Keratinocyte (primary cell): ENCODE measurements around the gene PRKD1.

Experiments
- EZH2 ChIP-seq: IDR thresholded peaks from one replicate; pipeline ENCODE4 v1.6.1; 2012; ENCODE audit warnings: inconsistent platforms, mild to moderate bottlenecking, low read length, moderate library complexity
- TF ChIP-seq, protein P1 (sequence below), 3 experiments: IDR thresholded peaks in 1 of 3; conservative IDR thresholded peaks in 1 of 3; optimal IDR thresholded peaks in 1 of 3; 2 replicates in 2 of 3; 3 replicates in 1 of 3; pipeline versions ENCODE3 to v1.5.1; 2011; ENCODE audit warnings: low read length in 3 of 3, mild to moderate bottlenecking in 3 of 3, moderate library complexity in 2 of 3, control low read depth in 1 of 3, inconsistent platforms in 1 of 3; ENCODE audit not compliant: insufficient read depth in 2 of 3; ENCODE audit errors: extremely low read depth in 1 of 3

DNA sequence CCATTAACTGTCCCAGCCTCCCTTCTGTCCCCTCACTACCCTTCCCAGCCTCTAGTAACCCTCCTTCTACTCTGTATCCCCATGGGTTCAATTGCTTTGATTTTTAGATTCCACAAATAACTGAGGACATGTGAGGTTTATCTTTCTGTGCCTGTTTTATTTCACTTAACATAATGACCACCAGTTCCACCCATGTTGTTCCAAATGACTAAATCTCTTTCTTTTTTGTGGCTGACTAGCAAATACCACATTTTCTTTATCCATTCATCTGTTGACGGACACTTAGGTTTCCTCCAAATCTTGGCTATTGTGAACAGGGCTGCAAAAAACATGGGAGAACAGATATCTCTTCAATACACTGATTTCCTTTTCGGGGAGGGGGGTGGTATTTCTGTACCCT lies 65.7 kb downstream of the PRKD1 start:
- TF ChIP-seq, protein P1, sequence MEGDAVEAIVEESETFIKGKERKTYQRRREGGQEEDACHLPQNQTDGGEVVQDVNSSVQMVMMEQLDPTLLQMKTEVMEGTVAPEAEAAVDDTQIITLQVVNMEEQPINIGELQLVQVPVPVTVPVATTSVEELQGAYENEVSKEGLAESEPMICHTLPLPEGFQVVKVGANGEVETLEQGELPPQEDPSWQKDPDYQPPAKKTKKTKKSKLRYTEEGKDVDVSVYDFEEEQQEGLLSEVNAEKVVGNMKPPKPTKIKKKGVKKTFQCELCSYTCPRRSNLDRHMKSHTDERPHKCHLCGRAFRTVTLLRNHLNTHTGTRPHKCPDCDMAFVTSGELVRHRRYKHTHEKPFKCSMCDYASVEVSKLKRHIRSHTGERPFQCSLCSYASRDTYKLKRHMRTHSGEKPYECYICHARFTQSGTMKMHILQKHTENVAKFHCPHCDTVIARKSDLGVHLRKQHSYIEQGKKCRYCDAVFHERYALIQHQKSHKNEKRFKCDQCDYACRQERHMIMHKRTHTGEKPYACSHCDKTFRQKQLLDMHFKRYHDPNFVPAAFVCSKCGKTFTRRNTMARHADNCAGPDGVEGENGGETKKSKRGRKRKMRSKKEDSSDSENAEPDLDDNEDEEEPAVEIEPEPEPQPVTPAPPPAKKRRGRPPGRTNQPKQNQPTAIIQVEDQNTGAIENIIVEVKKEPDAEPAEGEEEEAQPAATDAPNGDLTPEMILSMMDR (optimal IDR thresholded peaks at IDR 0.05 in 1 of 3, IDR thresholded peaks at IDR 0.05 in 1 of 3, conservative IDR thresholded peaks at IDR 0.05 in 1 of 3; ENCODE audit: extremely low read depth in 1 of 3, insufficient read depth in 2 of 3, low read length in 3 of 3): no peak
- no peak for TF ChIP-seq EZH2
